NCI-H2081 treated with DMSO at 0.1 percent for 48 hours (cell line): ENCODE data around the gene ITGB6.

Source experiments
- DNase-seq: peaks from one replicate; lab custom pipeline; 2025; lab: John Stamatoyannopoulos, UW

The ITGB6 gene

GRCh38 chr2:160221391-160222276, 21.6 kb upstream of the ITGB6 start:
- no peak for DNase-seq

GRCh38 chr2:160220545-160221009, 20.5 kb upstream of the ITGB6 start:
- DNase-seq: no peak

- no peak for DNase-seq
These were observed 20.0 kb upstream of the ITGB6 start for GRCh38 chr2:160220026-160220425.

GRCh38 chr2:160214461-160215445, 14.7 kb upstream of the ITGB6 start:
- DNase-seq: no peak

- no peak for DNase-seq
These were observed 13.4 kb upstream of the ITGB6 start for GRCh38 chr2:160213511-160213910.

- DNase-seq: no peak
These were observed 10.6 kb upstream of the ITGB6 start for GRCh38 chr2:160210599-160211138.

GRCh38 chr2:160209516-160209856, 9.4 kb upstream of the ITGB6 start:
- DNase-seq: no peak

- no peak for DNase-seq
These were observed 8.8 kb upstream of the ITGB6 start for GRCh38 chr2:160208655-160209515.

GRCh38 chr2:160207804-160208654, 8.0 kb upstream of the ITGB6 start:
- no peak for DNase-seq

- DNase-seq: no peak
These were observed 7.2 kb upstream of the ITGB6 start for GRCh38 chr2:160207271-160207670.

GRCh38 chr2:160206436-160206835, 6.4 kb upstream of the ITGB6 start:
- no peak for DNase-seq

GRCh38 chr2:160205505-160205904, 5.4 kb upstream of the ITGB6 start:
- no peak for DNase-seq

GRCh38 chr2:160203422-160203821, 3.4 kb upstream of the ITGB6 start:
- no peak for DNase-seq

- no peak for DNase-seq
These were observed 2.9 kb upstream of the ITGB6 start for GRCh38 chr2:160203007-160203406.

- no peak for DNase-seq
These were observed 1.9 kb upstream of the ITGB6 start for GRCh38 chr2:160201849-160202539.

GRCh38 chr2:160200921-160201320, 849 bp upstream of the ITGB6 start:
- no peak for DNase-seq

GRCh38 chr2:160199053-160199452, 1.0 kb downstream of the ITGB6 start:
- DNase-seq: no peak

GRCh38 chr2:160197587-160197986, 2.5 kb downstream of the ITGB6 start:
- no peak for DNase-seq

GRCh38 chr2:160194946-160195345, 5.1 kb downstream of the ITGB6 start:
- DNase-seq: no peak

- DNase-seq: no peak
These were observed 5.7 kb downstream of the ITGB6 start for GRCh38 chr2:160194351-160194750.
